ENCODE data around the gene VPS51. TPM values are rescaled to one million over a fixed set of nuclear protein-coding genes. Genes with fewer than 3 reads are reported as not detected.

VPS51 gene
- total and polyA plus RNA-seq, 10 of the 15 experiments (the other 5 are each of a cell fraction or from before 2014, with no cell fraction given), result 1.5 to 279 (median 53.2) TPM

DNA sequence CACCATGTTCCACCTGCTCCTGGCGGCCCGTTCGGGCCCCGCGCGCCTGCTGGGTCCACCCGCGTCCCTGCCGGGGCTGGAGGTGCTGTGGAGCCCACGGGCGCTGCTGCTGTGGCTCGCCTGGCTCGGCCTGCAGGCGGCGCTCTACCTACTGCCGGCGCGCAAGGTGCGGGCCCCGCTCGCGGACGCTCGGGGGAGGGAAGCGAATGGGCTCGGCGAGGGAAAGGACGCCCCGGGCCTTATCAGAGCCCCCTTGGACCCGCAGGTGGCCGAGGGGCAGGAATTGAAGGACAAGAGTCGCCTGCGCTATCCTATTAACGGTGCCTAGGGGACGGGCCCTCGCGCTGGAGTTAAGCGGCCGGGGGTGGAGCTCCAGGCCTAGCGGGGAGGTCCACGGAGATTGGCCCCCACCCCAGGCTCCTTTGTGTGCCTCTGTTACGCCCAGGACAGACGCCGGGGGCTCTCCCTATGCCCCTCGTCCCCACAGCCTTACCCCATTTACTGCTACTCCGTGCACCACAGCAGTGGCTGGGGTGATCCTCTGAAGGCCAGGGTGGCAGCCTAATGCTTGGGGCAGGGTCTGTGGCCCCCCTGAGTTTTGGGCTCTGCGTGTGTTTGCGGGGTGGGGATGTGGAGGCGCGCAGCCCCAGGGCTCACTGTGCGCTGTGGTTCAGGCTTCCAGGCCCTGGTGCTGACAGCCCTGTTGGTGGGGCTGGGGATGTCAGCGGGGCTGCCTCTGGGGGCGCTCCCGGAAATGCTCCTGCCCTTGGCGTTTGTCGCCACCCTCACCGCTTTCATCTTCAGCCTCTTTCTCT lies 16.7 kb downstream of the VPS51 start:
- no peaks in the 10 kb centered on the region for H3K27me3 ChIP-seq (replicated peaks in 1 of 2; ENCODE audit: control insufficient read depth in 2 of 2, insufficient read depth in 2 of 2, low read length in 1 of 2)
- H3K79me2 ChIP-seq (ENCODE audit: control insufficient read depth, insufficient read depth, low read length), result peaks cover 20% of the 10 kb centered on the region
- RAD21 ChIA-PET (ENCODE audit: unreplicated experiment), result interaction anchor here (1.0 to 3.8 kb wide), 9 partner anchors 9 to 265 kb away, joined by 3 to 59 read pairs (median 5); partner anchors contain the start of genes CAPN1, DPF2, FAU and MRPL49
- intact Hi-C loops (cut with micrococcal nuclease; ENCODE audit: unreplicated experiment) (loop anchor here (5.0 to 10.0 kb wide), 4 partner anchors 70 to 338 kb away; partner anchors contain the start of genes ATG2A, CAPN1, DPF2 and SF1), in situ Hi-C loops (cut with MboI) (no loop called here)
- no peaks in the 10 kb centered on the region; the same call in 1 of the 2 replicates for H4K20me1 ChIP-seq (ENCODE audit: control insufficient read depth, insufficient read depth)
- H2AFZ ChIP-seq (ENCODE audit: control insufficient read depth, low read depth, low read length), result peak overlapping the region; percentile 50
- ATAC-seq, result peak; percentile 73
- peak overlapping the region; percentile 42 for H3K9ac ChIP-seq (ENCODE audit: control insufficient read depth, insufficient read depth, low read length)
- DNase-seq (ENCODE audit: low read depth, low spot score), result no peak
- H3K4me2 ChIP-seq (ENCODE audit: control insufficient read depth, insufficient read depth), result peak overlapping the region; percentile 95
- H3K4me3 ChIP-seq, result peak overlapping the region; percentile 85
- H3K9me3 ChIP-seq (replicated peaks; ENCODE audit: control insufficient read depth, insufficient read depth, low read length), result no peaks in the 10 kb centered on the region
- peak overlapping the region; percentile 14 for H3K27ac ChIP-seq (ENCODE audit: control insufficient read depth, insufficient read depth)
- H3K4me1 ChIP-seq (ENCODE audit: control insufficient read depth, insufficient read depth, low read length), result peaks cover 24% of the 10 kb centered on the region
- SMC1A ChIA-PET (ENCODE audit: uncharacterized antibody, unreplicated experiment), result interaction anchor here (1.2 to 1.3 kb wide), 3 partner anchors 69 to 264 kb away, joined by 3 to 8 read pairs (median 3); partner anchors contain the start of gene CAPN1
- no TSS peak for BruUV-seq (replicated peaks)
- peaks cover 8 to 14% of the 10 kb centered on the region in 2 experiments; a peak in 3 of 4 replicates for H3K36me3 ChIP-seq (ENCODE audit: control insufficient read depth in 2 of 2, insufficient read depth in 2 of 2, low read length in 1 of 2)
- FAIRE-seq, result peak; percentile 18
- POLR2A ChIA-PET, result interaction anchor here (0.6 to 2.7 kb wide), 8 partner anchors 9 to 218 kb away, joined by 3 to 31 read pairs (median 6); partner anchors contain the start of genes ARL2, CAPN1, FAU and MRPL49
- CTCF ChIA-PET, result interaction anchor here (0.7 to 6.3 kb wide), 26 partner anchors 9 to 267 kb away, joined by 3 to 93 read pairs (median 4); partner anchors contain the start of genes ARL2, CAPN1, DPF2 and FAU
- WGBS (ENCODE audit: insufficient coverage, insufficient replicate concordance, low lambda C conversion rate, missing lambda C conversion rate), result 1% methylated on average over 55 of the region's 57 CpGs
- TF ChIP-seq SMARCA5 (IDR thresholded peaks at IDR 0.05) (peak; percentile 97), CEBPB (IDR thresholded peaks at IDR 0.05; ENCODE audit: borderline replicate concordance in 1 of 2, low read depth in 2 of 2, low read length in 2 of 2) (no peak), LARP7 (IDR thresholded peaks at IDR 0.05) (peak; percentile 91), RAD21 (IDR thresholded peaks at IDR 0.05; ENCODE audit: insufficient read depth, low read depth, low read length) (peak; percentile 39), BHLHE40 (IDR thresholded peaks at IDR 0.05; ENCODE audit: borderline replicate concordance in 1 of 2, low read depth in 2 of 2, low read length in 1 of 2) (peak; percentile 34 to 65; a peak in 1 of 4 replicates), TARDBP (IDR thresholded peaks at IDR 0.05; ENCODE audit: borderline replicate concordance) (peak; percentile 21; the same call in 1 of the 2 replicates), SMC3 (IDR thresholded peaks at IDR 0.05; ENCODE audit: borderline replicate concordance, low read length) (peak; percentile 43; the same call in 1 of the 2 replicates)
- TF ChIP-seq, protein P1, sequence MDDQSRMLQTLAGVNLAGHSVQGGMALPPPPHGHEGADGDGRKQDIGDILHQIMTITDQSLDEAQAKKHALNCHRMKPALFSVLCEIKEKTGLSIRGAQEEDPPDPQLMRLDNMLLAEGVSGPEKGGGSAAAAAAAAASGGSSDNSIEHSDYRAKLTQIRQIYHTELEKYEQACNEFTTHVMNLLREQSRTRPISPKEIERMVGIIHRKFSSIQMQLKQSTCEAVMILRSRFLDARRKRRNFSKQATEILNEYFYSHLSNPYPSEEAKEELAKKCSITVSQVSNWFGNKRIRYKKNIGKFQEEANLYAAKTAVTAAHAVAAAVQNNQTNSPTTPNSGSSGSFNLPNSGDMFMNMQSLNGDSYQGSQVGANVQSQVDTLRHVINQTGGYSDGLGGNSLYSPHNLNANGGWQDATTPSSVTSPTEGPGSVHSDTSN (IDR thresholded peaks at IDR 0.05; ENCODE audit: insufficient replicate concordance, low read depth, low read length), result peak; percentile 52
- TF ChIP-seq, protein P2, sequence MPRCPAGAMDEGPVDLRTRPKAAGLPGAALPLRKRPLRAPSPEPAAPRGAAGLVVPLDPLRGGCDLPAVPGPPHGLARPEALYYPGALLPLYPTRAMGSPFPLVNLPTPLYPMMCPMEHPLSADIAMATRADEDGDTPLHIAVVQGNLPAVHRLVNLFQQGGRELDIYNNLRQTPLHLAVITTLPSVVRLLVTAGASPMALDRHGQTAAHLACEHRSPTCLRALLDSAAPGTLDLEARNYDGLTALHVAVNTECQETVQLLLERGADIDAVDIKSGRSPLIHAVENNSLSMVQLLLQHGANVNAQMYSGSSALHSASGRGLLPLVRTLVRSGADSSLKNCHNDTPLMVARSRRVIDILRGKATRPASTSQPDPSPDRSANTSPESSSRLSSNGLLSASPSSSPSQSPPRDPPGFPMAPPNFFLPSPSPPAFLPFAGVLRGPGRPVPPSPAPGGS (IDR thresholded peaks at IDR 0.05; ENCODE audit: borderline replicate concordance, insufficient read depth, low read depth, low read length, poor library complexity, severe bottlenecking), result peak; percentile 64
- TF ChIP-seq, protein P3, sequence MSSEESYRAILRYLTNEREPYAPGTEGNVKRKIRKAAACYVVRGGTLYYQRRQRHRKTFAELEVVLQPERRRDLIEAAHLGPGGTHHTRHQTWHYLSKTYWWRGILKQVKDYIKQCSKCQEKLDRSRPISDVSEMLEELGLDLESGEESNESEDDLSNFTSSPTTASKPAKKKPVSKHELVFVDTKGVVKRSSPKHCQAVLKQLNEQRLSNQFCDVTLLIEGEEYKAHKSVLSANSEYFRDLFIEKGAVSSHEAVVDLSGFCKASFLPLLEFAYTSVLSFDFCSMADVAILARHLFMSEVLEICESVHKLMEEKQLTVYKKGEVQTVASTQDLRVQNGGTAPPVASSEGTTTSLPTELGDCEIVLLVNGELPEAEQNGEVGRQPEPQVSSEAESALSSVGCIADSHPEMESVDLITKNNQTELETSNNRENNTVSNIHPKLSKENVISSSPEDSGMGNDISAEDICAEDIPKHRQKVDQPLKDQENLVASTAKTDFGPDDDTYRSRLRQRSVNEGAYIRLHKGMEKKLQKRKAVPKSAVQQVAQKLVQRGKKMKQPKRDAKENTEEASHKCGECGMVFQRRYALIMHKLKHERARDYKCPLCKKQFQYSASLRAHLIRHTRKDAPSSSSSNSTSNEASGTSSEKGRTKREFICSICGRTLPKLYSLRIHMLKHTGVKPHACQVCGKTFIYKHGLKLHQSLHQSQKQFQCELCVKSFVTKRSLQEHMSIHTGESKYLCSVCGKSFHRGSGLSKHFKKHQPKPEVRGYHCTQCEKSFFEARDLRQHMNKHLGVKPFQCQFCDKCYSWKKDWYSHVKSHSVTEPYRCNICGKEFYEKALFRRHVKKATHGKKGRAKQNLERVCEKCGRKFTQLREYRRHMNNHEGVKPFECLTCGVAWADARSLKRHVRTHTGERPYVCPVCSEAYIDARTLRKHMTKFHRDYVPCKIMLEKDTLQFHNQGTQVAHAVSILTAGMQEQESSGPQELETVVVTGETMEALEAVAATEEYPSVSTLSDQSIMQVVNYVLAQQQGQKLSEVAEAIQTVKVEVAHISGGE (CRISPR knock-in tag; IDR thresholded peaks at IDR 0.05), result no peak
- TF ChIP-seq, protein P4, sequence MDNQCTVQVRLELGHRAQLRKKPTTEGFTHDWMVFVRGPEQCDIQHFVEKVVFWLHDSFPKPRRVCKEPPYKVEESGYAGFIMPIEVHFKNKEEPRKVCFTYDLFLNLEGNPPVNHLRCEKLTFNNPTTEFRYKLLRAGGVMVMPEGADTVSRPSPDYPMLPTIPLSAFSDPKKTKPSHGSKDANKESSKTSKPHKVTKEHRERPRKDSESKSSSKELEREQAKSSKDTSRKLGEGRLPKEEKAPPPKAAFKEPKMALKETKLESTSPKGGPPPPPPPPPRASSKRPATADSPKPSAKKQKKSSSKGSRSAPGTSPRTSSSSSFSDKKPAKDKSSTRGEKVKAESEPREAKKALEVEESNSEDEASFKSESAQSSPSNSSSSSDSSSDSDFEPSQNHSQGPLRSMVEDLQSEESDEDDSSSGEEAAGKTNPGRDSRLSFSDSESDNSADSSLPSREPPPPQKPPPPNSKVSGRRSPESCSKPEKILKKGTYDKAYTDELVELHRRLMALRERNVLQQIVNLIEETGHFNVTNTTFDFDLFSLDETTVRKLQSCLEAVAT (IDR thresholded peaks at IDR 0.05), result 0 out of 2 replicates have a peak, but pooled peaks have one; percentile 39

All from GM12878 (cell line).